MM.1S (cell line): ENCODE data around the gene CACNA1H.

ENCODE experiments used
- DNase-seq: peaks from one replicate; pipeline ENCODE4 v3.0.0-alpha.2; 2015
- H2AFZ ChIP-seq: fragments of 300-600 bp; sonication (generic); 2 replicates; pipeline ENCODE4 v1.6.0; 2016; ENCODE audit warnings: antibody characterized with exemption, low read length
- H3F3A ChIP-seq: fragments of 300-600 bp; sonication (generic); 2 replicates; pipeline ENCODE4 v1.6.1; 2016; ENCODE audit warnings: mild to moderate bottlenecking, antibody characterized with exemption, low read length, moderate library complexity, mixed read lengths; ENCODE audit not compliant: insufficient read depth
- H3K27ac ChIP-seq: fragments of 300-600 bp; sonication (generic); 2 replicates; pipeline ENCODE4 v1.5.1; 2016; ENCODE audit warnings: mild to moderate bottlenecking, low read length
- H3K27me3 ChIP-seq: fragments of 300-600 bp; sonication (generic); replicated peaks from 2 replicates; pipeline ENCODE4 v1.6.0; 2016; ENCODE audit warnings: low read length; ENCODE audit not compliant: insufficient read depth
- H3K36me3 ChIP-seq: fragments of 300-600 bp; sonication (generic); replicated peaks from 2 replicates; pipeline ENCODE4 v1.6.1; 2016; ENCODE audit warnings: mild to moderate bottlenecking, low read length, mixed read lengths; ENCODE audit not compliant: insufficient read depth
- H3K4me1 ChIP-seq: fragments of 300-600 bp; sonication (generic); 2 replicates; pipeline ENCODE4 v1.6.1; 2016; ENCODE audit warnings: low read length, mixed read lengths
- H3K4me2 ChIP-seq: fragments of 300-600 bp; sonication (generic); 2 replicates; pipeline ENCODE4 v1.6.0; 2016; ENCODE audit warnings: low read depth, low read length
- H3K4me3 ChIP-seq: fragments of 300-600 bp; sonication (generic); 2 replicates; pipeline ENCODE4 v1.5.1; 2016; ENCODE audit warnings: low read length, mixed read lengths
- H3K79me2 ChIP-seq: fragments of 300-600 bp; sonication (generic); 2 replicates; pipeline ENCODE4 v1.6.1; 2016; ENCODE audit warnings: mixed run types, low read length, mixed read lengths
- H3K9ac ChIP-seq: fragments of 300-600 bp; sonication (generic); 2 replicates; pipeline ENCODE4 v1.6.1; 2016; ENCODE audit warnings: low read length, mixed read lengths
- H3K9me2 ChIP-seq: fragments of 300-600 bp; sonication (generic); replicated peaks from 2 replicates; pipeline ENCODE4 v1.6.1; 2016; ENCODE audit warnings: mild to moderate bottlenecking, low read length, mixed read lengths; ENCODE audit not compliant: insufficient read depth
- H3K9me3 ChIP-seq: fragments of 300-600 bp; sonication (generic); replicated peaks from 2 replicates; pipeline ENCODE4 v1.6.1; 2016; ENCODE audit warnings: mild to moderate bottlenecking, low read length, mixed read lengths; ENCODE audit not compliant: insufficient read depth
- H4K20me1 ChIP-seq: fragments of 300-600 bp; sonication (generic); 2 replicates; pipeline ENCODE4 v1.6.1; 2016; ENCODE audit warnings: mild to moderate bottlenecking, low read length, moderate library complexity, mixed read lengths; ENCODE audit not compliant: insufficient read depth
- CTCF ChIP-seq: fragments of 300-600 bp; sonication (generic); IDR thresholded peaks from 2 replicates; pipeline ENCODE4 v1.5.1; 2016; ENCODE audit warnings: antibody characterized with exemption, low read length, mixed read lengths
- EZH2 ChIP-seq: fragments of 300-600 bp; sonication (generic); optimal IDR thresholded peaks from 2 replicates; pipeline ENCODE3; 2017; ENCODE audit warnings: low read depth, mild to moderate bottlenecking, antibody characterized with exemption, low read length, mixed read lengths
- EZH2phosphoT487 ChIP-seq: fragments of 300-600 bp; sonication (generic); IDR thresholded peaks from 2 replicates; pipeline ENCODE4 v1.6.1; 2018; ENCODE audit warnings: antibody characterized with exemption, low read length

CACNA1H gene

GRCh38 chr16:1155353-1156054 lies 2.6 kb downstream of the CACNA1H start:
- no peak for DNase-seq
- Histone ChIP-seq H4K20me1 (no peaks in the 10 kb centered on the region), H3K9me2 (no peaks in the 10 kb centered on the region), H3K4me2 (no peak overlapping the region), H3K36me3 (no peaks in the 10 kb centered on the region), H3F3A (no peaks in the 10 kb centered on the region), H3K9ac (no peak overlapping the region), H3K4me1 (no peaks in the 10 kb centered on the region), H3K4me3 (no peak overlapping the region), H2AFZ (no peak overlapping the region), H3K79me2 (no peaks in the 10 kb centered on the region), H3K27me3 (peaks cover 80% of the 10 kb centered on the region), H3K9me3 (no peaks in the 10 kb centered on the region), H3K27ac (no peak overlapping the region)
- no peak for TF ChIP-seq EZH2phosphoT487
- TF ChIP-seq EZH2: no peak
- no peak for TF ChIP-seq CTCF

- peaks cover 80% of the 10 kb centered on the region for H3K27me3 ChIP-seq
- no peak overlapping the region for H2AFZ ChIP-seq
- H3K79me2 ChIP-seq: no peaks in the 10 kb centered on the region
- H3K9me2 ChIP-seq: no peaks in the 10 kb centered on the region
- no peaks in the 10 kb centered on the region for H3F3A ChIP-seq
- no peak overlapping the region for H3K4me2 ChIP-seq
- H3K4me1 ChIP-seq: no peaks in the 10 kb centered on the region
- TF ChIP-seq CTCF (no peak), EZH2 (no peak), EZH2phosphoT487 (no peak)
- no peaks in the 10 kb centered on the region for H3K36me3 ChIP-seq
- H3K27ac ChIP-seq: no peak overlapping the region
- DNase-seq: no peak
- no peaks in the 10 kb centered on the region for H4K20me1 ChIP-seq
- H3K9me3 ChIP-seq: no peaks in the 10 kb centered on the region
- H3K9ac ChIP-seq: no peak overlapping the region
- no peak overlapping the region for H3K4me3 ChIP-seq
These were observed 3.4 kb downstream of the CACNA1H start for GRCh38 chr16:1156055-1156982.

- H3K36me3 ChIP-seq: no peaks in the 10 kb centered on the region
- H2AFZ ChIP-seq: no peak overlapping the region
- TF ChIP-seq EZH2phosphoT487 (no peak), EZH2 (no peak), CTCF (no peak)
- no peak overlapping the region for H3K4me2 ChIP-seq
- no peak overlapping the region for H3K4me3 ChIP-seq
- DNase-seq: no peak
- no peaks in the 10 kb centered on the region for H3K9me2 ChIP-seq
- H3K9ac ChIP-seq: no peak overlapping the region
- H3K27ac ChIP-seq: no peak overlapping the region
- H3K4me1 ChIP-seq: no peaks in the 10 kb centered on the region
- peaks cover 80% of the 10 kb centered on the region for H3K27me3 ChIP-seq
- H3K79me2 ChIP-seq: no peaks in the 10 kb centered on the region
- no peaks in the 10 kb centered on the region for H3K9me3 ChIP-seq
- no peaks in the 10 kb centered on the region for H3F3A ChIP-seq
- no peaks in the 10 kb centered on the region for H4K20me1 ChIP-seq
These were observed 4.2 kb downstream of the CACNA1H start for GRCh38 chr16:1156983-1157638.
